HUES48 (cell line): ENCODE measurements around the gene DENND4B.
A peak's percentile ranks its signal among the peaks of the same experiment; 100 is the strongest.

Experiments used
- H3K27ac ChIP-seq: one replicate; pipeline ENCODE4 v1.7.0; 2013; ENCODE audit warnings: low read depth, low read length, inconsistent platforms
- H3K27me3 ChIP-seq: 2 replicates; pipeline ENCODE4 v1.6.1; 2013; ENCODE audit warnings: mild to moderate bottlenecking, low read length; ENCODE audit not compliant: control insufficient read depth, insufficient read depth
- H3K36me3 ChIP-seq: 2 replicates; pipeline ENCODE4 v1.6.1; 2013; ENCODE audit warnings: low read length; ENCODE audit not compliant: control insufficient read depth, insufficient read depth
- H3K4me1 ChIP-seq: 2 replicates; pipeline ENCODE4 v1.6.1; 2013; ENCODE audit warnings: mild to moderate bottlenecking, low read length; ENCODE audit not compliant: control insufficient read depth, insufficient read depth
- H3K4me3 ChIP-seq: 2 replicates; pipeline ENCODE4 v1.5.1; 2013; ENCODE audit warnings: mild to moderate bottlenecking, low read depth, low read length
- H3K9ac ChIP-seq: 2 replicates; pipeline ENCODE4 v1.6.1; 2013; ENCODE audit warnings: mild to moderate bottlenecking, low read depth, low read length, moderate library complexity
- H3K9me3 ChIP-seq: 2 replicates; pipeline ENCODE4 v1.6.1; 2013; ENCODE audit warnings: low read length; ENCODE audit not compliant: control insufficient read depth, insufficient read depth

Gene DENND4B

GRCh38 chr1:153933430-153933829 is 13.1 kb downstream of the DENND4B start:
- H3K9ac ChIP-seq, result no peak overlapping the region
- H3K9me3 ChIP-seq, result no peaks in the 10 kb centered on the region
- H3K27ac ChIP-seq, result no peak overlapping the region
- no peaks in the 10 kb centered on the region for H3K27me3 ChIP-seq
- no peaks in the 10 kb centered on the region for H3K4me1 ChIP-seq
- H3K36me3 ChIP-seq, result peaks cover 81% of the 10 kb centered on the region
- no peak overlapping the region for H3K4me3 ChIP-seq

DNA sequence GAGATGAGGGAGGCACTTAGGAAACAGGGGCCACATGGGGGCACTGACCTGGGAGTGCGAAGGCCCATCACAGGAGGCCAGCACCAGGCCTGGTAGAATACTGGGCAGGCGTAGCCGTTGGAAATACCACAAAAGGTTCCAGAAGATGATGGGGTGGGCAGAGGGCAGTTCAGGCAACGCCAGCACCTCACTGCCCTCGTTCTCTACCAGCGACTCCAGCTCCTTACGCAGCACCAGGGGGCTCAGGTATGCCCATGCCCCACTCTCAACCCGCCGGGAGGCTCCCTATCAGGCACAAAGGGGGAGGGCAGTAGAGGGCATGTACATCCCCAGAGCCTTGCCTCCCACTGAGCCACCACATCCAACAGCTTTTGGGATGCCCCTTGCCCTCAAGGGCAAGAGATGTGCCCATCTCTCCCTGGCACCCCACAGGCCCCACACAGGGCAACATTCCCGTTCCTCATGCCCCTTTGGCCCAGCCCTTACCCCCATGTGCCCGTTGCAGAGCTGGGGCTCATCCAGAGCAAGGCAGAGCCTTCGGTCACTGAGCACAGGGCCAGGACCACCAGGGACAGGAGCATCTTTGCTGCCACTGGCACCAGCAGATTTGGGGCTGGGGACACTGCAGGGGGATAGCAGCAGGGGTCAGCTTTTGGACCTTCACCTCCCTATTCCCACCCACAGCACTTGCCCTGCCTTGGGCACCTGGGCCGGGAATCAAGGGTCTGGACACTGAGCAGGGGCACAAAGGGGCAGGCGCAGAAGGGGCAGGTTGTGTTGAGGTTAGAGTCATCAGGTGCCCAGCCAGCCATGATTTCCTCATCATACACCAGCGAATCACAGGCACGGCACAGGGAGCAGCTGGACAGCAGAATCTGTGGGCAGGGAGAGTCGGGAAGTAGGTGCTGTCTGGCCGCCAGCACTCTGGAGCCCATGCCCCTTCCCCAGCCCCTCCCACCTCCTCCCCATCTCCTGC is 14.1 kb downstream of the DENND4B start:
- H3K9ac ChIP-seq, result no peak overlapping the region
- H3K9me3 ChIP-seq, result no peaks in the 10 kb centered on the region
- no peak overlapping the region for H3K27ac ChIP-seq
- no peaks in the 10 kb centered on the region for H3K27me3 ChIP-seq
- no peaks in the 10 kb centered on the region for H3K4me1 ChIP-seq
- no peak overlapping the region for H3K4me3 ChIP-seq
- H3K36me3 ChIP-seq, result peaks cover 76% of the 10 kb centered on the region

GRCh38 chr1:153929981-153930948 is 16.3 kb downstream of the DENND4B start:
- no peak overlapping the region for H3K27ac ChIP-seq
- peaks cover 56% of the 10 kb centered on the region for H3K36me3 ChIP-seq

GRCh38 chr1:153929426-153929825 is 17.1 kb downstream of the DENND4B start:
- peaks cover 48% of the 10 kb centered on the region for H3K36me3 ChIP-seq
- H3K4me3 ChIP-seq, result no peak overlapping the region
- H3K4me1 ChIP-seq, result no peaks in the 10 kb centered on the region
- H3K9ac ChIP-seq, result no peak overlapping the region
- no peaks in the 10 kb centered on the region for H3K27me3 ChIP-seq
- H3K27ac ChIP-seq, result no peak overlapping the region
- H3K9me3 ChIP-seq, result no peaks in the 10 kb centered on the region

More at GRCh38 chr1:153929981-153930948, 16.3 kb downstream of the DENND4B start:
- H3K9ac ChIP-seq, result no peak overlapping the region
- no peak overlapping the region for H3K4me3 ChIP-seq
- H3K9me3 ChIP-seq, result no peaks in the 10 kb centered on the region
- H3K27me3 ChIP-seq, result no peaks in the 10 kb centered on the region
- H3K4me1 ChIP-seq, result no peaks in the 10 kb centered on the region

- H3K4me1 ChIP-seq, result peaks cover 3% of the 10 kb centered on the region; the same call in 1 of the 2 replicates
- H3K36me3 ChIP-seq, result peaks cover 42% of the 10 kb centered on the region
- H3K27ac ChIP-seq, result no peak overlapping the region
- no peak overlapping the region for H3K4me3 ChIP-seq
- H3K27me3 ChIP-seq, result no peaks in the 10 kb centered on the region
- H3K9me3 ChIP-seq, result no peaks in the 10 kb centered on the region
- no peak overlapping the region for H3K9ac ChIP-seq
Measured at GRCh38 chr1:153928791-153929341, 17.7 kb downstream of the DENND4B start.

GRCh38 chr1:153928245-153928644 is 18.3 kb downstream of the DENND4B start:
- Histone ChIP-seq H3K4me3 (no peak overlapping the region), H3K27ac (peak overlapping the region; percentile 6), H3K9ac (no peak overlapping the region), H3K36me3 (peaks cover 36% of the 10 kb centered on the region), H3K27me3 (no peaks in the 10 kb centered on the region), H3K4me1 (peaks cover 5% of the 10 kb centered on the region; the same call in 1 of the 2 replicates), H3K9me3 (no peaks in the 10 kb centered on the region)

DNA sequence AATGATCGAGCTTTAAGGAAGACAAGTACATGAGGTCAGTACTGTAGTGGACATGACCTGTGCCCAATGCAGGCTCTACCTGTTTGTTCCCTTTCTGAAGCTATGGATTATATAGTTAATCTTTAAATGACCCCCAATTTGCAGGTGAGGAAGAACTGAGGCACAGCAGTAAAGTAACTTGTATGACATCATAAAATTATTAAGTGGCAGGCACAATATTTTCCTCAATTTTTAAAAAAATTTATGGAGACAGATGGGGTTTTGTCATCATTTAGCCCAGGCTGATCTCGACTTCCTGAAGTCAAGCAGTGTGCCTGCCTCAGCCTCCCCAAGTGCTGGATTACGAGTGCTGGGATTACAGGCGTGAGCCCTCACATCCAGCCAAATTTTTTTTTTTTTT is 20.1 kb downstream of the DENND4B start:
- no peaks in the 10 kb centered on the region for H3K27me3 ChIP-seq
- H3K36me3 ChIP-seq, result peaks cover 22% of the 10 kb centered on the region
- no peak overlapping the region for H3K4me3 ChIP-seq
- H3K9me3 ChIP-seq, result no peaks in the 10 kb centered on the region
- H3K9ac ChIP-seq, result no peak overlapping the region
- H3K4me1 ChIP-seq, result peaks cover 5% of the 10 kb centered on the region
- H3K27ac ChIP-seq, result no peak overlapping the region

GRCh38 chr1:153922972-153923925 is 23.3 kb downstream of the DENND4B start, which contains the start of gene GATAD2B:
Gene GATAD2B (minus strand): TSS chr1:153922972. CDS start chr1:153828347, 94,625 bp downstream.
- H3K4me1 ChIP-seq, result peaks cover 22% of the 10 kb centered on the region
- peak within 1 kb of the TSS; percentile 99 for H3K27ac ChIP-seq
- peak within 1 kb of the TSS; percentile 89 for H3K9ac ChIP-seq
- H3K36me3 ChIP-seq, result peaks cover 12% of the 10 kb centered on the region
- peak within 1 kb of the TSS; percentile 100 for H3K4me3 ChIP-seq
- H3K9me3 ChIP-seq, result no peaks in the 10 kb centered on the region
- no peaks in the 10 kb centered on the region for H3K27me3 ChIP-seq

- H3K27me3 ChIP-seq, result no peaks in the 10 kb centered on the region
- H3K9ac ChIP-seq, result peak overlapping the region; percentile 89
- peaks cover 14% of the 10 kb centered on the region for H3K36me3 ChIP-seq
- H3K9me3 ChIP-seq, result no peaks in the 10 kb centered on the region
- H3K4me1 ChIP-seq, result peaks cover 22% of the 10 kb centered on the region
- peak overlapping the region; percentile 100 for H3K4me3 ChIP-seq
- peak overlapping the region; percentile 99 for H3K27ac ChIP-seq
Measured at GRCh38 chr1:153922076-153922971, 24.2 kb downstream of the DENND4B start.
